ENCODE results near the gene CADM4.

Gene CADM4

DNA sequence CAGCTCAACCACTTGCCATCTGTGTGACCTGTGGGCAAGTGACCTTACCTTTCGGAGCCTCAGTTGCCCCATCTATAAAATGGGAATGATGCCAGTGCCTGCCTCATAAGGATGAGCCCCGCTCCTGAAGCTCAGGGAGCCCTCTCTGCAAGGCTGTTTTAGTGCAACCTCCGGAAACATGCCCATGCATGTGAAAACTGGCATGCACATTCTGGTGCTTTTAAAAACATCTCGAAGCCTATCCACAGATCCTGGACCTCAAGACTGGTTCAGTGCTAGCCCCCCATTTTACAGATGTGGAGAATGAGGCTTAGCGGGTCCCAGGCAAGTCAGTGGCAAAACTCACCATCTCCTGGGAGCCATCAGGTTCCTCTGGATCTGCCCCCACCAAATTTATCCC lies 5.6 kb downstream of the CADM4 start:
- DNase-seq (ENCODE audit: low spot score), result no peak

DNA sequence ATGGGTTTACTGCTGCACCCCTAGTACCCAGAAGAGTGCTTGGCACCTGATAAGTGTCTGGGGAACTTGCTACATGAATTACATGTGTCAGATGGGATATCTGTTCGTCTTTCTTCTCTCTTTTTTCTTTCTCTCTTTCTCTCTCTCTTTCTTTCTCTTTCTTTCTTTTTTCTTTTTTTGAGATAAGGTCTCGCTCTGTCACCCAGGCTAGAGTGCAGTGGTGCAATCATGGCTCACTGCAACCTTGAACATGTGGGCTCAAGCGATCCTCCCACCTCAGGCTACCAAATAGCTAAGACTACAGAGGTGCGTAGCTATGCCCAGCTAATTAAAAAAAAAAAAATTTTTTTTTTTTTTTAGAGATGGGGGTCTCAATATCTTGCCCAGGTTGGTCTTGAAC lies 6.1 kb downstream of the CADM4 start:
- no peak for DNase-seq (ENCODE audit: low spot score)

DNA sequence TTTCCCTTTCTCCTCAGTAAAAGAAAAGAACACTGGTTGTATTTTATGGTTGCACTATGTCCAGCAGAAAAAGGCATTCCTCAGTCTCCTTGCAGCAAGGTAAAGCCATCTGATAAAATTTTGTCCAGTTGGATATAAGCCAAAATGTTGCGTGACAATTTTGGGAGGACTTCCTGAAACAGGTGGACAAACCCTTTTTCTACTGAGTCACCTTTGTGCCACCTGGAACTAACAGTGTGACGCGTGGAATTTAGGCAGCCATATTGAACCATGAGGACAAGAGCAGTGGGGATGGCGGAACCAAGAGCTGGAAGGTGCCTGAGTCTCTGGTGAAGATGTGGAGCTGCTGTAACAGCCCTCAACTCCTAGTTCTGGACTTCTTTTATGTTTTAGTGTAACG lies 8.2 kb downstream of the CADM4 start:
- DNase-seq (ENCODE audit: low spot score), result no peak

DNA sequence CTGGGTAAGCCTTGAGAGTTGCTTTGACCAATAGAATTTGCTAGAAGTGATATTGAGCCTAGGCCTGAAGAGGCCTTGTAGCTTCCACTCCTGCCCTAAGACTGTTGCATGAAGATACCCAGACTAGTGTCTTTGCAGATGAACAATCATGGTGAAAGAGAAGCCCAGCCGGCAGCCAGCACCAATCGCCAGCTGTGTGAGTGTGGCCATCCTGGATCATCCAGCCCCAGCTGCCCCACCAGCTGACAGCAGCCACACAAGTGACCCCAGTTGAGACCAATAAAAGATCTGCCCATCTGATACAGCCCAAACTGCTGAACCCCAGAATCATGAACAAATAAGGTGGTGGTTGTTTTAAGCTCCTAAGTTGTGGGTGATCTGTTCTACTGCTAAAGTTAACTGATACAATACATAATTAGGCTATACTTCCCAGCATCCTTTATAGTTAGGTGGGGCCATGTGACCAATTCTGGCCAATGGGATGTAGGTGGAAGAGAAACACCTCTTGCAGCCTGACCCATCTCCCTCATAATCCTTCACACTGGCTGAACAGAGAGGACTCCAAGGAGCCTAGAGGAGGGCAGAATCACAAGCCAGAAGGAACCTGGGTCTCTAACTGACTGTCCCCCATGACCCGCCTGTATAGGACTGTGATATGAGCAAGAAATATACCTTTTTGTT lies 10.9 kb downstream of the CADM4 start:
- DNase-seq (ENCODE audit: low spot score), result no peak

DNA sequence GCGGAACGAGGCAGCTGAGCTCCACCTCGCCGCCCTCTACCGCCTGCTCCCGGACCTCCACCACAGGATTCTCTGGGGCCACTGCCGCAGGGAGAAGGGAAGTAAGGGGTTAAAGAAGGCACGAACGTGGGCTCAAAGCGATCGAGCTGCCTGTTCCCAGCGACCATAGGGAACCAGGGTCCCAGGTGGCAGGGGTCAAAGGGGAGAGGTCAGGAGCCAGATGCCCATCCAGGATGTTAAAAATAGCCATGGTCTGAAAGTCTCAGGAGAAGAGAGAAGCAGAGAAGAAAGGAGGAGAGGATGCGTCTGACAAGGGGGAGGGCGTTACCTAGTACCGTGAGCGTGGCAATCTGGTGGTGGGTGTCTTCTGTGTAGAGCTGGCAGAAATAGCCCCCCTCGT lies 12.8 kb downstream of the CADM4 start:
- no peak for DNase-seq (ENCODE audit: low spot score)

DNA sequence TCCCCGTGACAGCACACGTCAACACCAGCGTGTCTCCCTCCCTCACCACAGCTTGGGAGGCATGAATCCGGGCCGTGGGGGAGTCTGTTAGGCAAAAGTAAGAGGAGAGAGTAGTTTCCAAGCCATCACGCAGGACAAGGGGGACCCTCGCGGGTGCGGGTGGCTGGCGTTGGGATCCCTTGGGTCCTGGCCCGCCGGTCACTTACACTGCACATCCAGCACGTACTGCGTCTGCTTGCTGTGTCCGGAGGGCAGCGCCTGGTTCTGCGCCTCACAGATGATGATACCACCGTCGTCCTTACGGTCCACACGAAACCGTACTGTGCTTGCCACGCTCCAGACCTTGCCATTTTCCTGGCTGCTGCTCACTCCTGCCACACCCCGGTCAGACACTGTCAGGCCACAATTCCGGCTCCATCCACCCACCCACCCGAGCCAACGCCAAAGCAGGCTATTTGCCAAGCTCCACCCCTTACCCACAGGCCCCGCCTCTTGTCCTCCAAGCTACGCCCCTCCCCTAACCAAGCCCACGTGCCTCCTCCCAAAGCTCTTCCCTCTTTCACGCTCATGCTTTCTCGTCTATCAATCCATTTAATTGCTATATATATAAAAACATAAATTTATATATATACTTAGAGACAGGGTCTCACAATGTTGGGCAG lies 13.6 kb downstream of the CADM4 start:
- DNase-seq (ENCODE audit: low spot score), result no peak

DNA sequence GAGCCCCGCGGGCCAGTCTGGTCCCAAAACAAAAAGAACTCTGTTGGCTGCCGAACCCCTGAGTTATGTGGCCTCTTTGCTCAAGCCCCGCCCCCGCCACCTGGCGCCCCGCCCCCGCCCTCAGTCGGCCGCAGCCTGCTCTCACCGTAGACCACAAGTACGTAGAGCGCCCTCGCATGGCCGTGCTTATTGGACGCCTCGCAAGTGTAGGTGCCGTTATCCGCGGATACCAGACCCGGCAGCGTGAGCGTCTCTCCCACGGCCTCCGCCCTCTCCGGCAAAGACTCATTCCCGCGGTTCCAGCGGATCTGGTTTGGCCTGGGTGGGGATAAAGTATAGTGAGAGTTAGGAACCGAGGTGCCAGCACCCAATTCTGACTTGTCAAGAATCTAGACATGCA lies 14.7 kb downstream of the CADM4 start:
- no peak for DNase-seq (ENCODE audit: low spot score)

DNA sequence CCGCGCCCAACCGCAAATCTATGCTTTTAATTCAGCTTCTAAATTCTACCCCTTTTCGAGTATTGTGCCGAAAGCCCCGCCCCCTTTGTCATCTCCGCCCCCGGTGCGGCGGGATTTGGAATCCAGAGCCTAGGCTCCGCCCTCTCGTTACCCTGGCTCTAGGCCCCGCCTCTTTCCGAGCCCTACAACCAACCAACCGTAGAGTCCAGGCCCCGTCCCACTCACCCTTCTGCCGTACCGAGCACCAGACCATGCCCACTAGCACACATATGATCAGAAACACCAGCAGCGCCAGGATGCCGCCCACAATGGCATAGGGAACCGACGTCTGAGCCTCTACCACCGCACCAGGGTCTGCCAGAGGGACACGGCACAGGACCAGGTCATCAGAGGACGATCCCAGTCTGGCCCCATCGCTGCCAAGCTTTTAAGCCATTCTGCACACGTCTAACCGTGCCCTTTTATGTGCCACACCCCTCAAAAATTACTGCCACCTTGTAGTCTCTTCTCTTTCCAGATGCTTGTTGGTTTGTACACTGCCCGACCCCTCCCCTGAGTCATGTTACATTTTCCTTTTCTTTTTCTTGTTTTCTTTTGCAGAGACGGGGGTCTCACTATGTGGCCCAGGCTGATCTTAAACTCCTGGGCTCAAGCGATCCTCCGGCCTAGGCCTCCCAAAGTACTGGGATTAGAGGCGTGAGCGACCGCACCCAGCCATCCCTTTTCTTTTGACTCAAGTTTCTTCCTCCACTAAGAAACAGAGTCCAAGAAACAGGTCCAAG lies 15.6 kb downstream of the CADM4 start:
- DNase-seq (ENCODE audit: low spot score), result no peak

DNA sequence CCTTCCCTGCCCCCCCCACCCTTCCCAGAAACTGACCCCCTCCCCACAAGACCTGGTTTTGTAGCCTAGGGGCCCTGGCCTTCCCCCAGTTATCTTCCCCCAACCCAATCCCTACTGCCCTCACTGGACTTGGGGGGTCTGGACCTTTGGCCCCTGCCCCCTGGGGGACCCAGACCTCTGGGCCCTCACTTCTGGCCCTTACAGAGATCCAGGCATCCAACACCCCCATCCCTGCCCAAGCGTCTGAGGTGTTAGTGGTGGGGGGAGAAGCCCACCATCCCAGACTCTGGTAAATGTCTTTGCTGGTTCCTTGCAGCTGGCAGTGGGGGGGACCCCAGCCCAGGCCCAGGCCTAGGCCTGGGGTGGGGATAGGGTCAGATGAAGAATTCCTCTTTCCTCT lies 16.7 kb downstream of the CADM4 start:
- DNase-seq (ENCODE audit: low spot score), result no peak

DNA sequence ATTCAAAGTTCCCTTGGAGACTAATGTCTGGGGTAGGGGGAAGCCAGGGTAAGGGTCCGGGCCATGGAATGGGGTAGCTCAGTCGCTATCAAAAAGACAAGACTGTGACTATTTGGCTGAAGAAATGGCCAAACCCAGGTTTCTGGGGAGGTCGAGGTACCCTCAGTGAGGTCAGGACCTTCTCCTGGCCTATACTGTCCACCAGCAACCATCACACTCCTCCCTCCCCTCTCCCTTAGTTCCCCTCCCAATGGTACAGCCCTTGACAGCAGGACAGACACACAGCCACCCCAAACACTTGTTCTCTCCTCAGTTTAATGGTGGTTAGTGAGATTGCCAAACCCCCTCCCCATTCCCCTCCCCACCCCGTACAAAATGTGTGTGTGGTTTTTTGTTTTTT lies 17.6 kb downstream of the CADM4 start:
- no peak for DNase-seq (ENCODE audit: low spot score)

DNA sequence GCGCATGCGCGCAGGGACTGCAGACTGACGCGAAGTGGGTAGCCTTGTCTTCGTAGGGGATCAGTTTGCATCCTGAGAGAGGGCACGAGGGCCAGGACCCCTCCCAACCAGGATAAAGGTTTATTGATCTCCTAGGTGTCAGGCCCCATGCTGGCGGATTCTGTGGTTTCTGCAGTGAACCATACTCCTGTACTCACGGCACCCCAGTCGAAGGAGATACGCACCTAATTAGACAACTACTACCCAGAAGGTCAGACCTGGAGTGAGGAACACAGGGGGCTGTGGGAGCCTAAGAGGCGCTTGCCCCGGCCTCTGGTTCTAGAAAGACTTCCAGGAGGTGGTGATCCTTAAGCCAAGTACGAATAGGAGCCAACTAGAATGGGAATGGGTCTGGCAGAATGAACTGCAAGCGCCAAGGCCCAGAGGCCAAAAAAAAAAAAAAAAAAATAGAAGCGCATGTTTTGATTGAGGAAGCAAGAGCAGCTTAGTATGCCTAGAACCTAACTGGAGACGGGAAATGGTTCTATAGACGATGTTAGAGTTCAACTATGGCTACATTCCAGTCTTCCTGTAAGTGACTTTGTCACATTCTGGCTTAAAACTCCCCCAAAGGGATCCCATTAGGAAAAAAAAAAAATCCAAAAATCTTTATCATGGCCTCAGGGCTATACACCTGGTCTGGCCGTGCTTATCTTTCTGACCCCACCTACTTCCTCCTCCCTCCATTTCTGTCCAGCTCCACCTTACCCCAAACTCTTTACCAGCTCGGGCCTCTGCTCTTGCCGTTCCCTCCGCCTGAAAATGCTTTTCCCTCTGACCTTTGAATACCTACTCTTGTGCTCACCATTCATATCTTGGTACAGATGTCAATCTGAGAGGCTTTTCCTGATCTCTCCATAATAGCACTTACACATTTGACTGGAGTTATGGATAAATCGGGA lies 19.3 kb downstream of the CADM4 start:
- no peak for DNase-seq (ENCODE audit: low spot score)

DNA sequence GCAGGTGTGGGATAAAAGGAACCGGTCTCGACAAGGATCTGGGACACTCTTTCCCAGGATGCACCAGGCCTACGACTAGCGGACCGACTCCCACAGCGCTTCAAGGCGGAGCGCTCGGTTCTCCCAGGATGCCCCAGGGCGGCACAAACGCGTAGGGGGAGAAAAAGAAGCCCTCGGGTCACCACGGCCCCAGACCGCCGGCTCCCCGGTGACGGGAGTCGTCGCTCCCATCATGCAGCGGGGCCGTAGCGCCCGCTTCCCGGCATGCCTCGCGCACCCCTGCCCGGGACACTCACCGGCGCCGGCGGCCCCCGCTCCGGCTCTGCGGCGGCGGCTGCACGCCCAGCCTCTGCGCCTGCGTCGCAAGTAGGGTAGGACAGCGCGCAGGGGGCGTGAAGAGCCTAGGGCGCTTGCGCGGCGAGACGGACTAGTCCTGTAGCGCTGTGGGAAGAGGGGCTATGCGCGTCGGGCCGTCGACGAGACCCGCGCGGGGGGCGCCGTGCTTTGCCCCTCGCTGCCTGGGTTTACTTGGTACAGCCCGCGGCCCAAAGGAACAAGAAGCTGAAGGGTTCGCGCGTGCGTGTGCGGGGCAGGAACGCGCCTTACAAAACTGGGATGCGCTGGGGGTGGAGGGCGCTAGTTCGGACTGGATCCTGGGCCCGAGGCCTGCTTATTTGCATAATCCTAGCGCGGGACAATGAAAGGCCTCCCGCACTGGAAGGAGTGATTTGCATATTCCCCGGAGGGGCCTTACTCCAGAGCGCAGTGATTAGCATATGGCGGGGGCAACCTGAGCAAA lies 20.2 kb downstream of the CADM4 start, which contains the start of gene ZNF428:
Gene ZNF428, minus strand, starts transcription at position 368 of the 799 bp plus-strand sequence. CDS start 5,325 bp downstream, outside the sequence.
- DNase-seq (ENCODE audit: low spot score), result peak; percentile 81

DNA sequence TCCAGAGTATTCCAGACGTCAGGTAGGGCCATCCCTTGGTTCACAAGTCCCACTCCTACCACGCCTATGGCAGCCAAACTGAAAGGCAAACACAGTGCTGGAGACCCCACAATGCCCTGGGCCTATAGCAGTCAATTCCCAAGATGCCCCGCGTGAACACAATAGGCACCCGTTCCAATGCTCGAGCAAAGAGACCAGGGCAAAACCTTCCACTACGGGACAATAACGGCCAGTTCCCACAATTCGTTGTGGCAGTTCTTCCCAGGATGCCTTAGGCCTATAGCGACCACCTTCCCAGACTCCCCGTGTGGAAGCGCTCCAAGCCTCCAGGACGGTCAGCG lies 20.8 kb downstream of the CADM4 start:
- no peak for DNase-seq (ENCODE audit: low spot score)

DNA sequence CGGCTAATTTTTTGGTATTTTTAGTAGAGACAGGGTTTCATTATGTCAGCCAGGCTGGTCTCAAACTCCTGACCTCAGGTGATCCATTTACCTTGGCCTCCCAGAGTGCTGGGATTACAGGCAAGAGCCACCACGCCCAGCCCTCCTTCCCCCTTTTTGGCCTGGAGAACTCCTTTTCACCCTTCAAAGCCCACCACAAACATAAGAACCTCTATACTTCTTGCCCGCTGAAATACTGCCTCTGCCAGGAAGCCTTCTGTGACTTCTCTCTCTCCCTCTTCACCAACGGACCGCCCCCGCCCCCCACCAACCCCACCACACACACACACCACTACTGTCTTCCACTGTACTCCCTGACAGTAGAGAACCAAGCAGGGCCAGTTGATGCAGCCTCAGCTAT lies 22.7 kb downstream of the CADM4 start:
- DNase-seq (ENCODE audit: low spot score), result no peak

DNA sequence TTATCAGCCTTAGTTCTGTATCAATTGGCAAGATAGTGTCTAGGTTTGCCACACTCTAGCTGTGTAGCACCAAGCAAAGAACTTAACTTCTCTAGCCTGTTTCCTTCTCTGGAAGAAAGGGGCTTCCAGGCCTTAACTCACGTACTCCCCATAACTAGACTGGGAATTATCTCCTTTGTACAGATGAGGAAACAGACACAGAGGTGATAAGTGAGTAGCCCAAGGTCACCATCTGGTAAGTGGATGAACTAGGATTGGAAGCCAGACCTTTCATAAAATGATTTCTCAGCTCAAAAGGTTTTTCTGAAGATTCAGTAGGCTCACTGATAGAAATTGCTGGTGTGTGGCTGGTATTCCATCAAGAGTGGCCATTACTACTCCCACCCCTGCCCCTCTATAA lies 23.3 kb downstream of the CADM4 start:
- no peak for DNase-seq (ENCODE audit: low spot score)

DNA sequence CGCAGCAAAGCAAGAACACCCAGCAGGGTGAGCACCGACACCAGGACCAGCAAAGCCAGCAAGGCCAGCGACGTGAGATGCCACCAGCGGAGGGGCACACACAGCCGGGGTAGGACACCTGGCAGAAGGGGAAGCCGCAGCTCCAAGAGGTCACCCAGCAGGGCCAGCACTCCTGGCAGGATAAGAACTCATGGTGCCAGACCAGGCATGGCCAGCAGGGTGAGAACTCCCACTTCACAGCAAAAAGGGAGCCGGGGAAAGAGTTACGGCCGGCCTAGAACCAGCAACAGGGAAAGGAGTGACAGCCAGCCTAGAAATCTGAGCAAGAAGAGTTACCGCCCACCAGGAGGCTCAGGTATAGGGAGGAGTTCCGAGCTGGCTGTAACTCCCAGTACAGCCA lies 27.3 kb downstream of the CADM4 start:
- no peak for DNase-seq (ENCODE audit: low spot score)

DNA sequence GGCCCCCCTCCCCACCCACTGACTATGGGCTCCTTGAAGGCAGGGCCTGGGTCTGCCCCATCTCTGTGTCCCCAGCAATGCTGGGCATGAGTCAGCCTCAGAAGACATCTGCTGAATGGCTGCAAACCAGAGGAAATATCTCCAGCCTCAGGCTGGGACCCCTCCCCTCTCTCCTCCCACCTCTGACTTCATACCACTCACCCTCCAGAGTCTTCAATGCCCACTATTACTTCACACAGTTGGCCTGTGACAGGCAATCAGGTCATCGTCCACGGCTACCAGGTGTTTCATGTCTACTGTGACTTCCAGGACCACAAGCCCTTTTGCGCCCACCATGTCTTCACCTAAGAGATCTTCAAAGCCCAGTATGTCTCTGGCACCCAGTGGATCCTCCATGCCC lies 27.9 kb downstream of the CADM4 start, which contains the start of gene SRRM5:
Gene SRRM5, plus strand, starts transcription at position 301 of the 400 bp plus-strand sequence. Its CDS starts 34 bp downstream, at position 335.
- DNase-seq (ENCODE audit: low spot score), result no peak

DNA sequence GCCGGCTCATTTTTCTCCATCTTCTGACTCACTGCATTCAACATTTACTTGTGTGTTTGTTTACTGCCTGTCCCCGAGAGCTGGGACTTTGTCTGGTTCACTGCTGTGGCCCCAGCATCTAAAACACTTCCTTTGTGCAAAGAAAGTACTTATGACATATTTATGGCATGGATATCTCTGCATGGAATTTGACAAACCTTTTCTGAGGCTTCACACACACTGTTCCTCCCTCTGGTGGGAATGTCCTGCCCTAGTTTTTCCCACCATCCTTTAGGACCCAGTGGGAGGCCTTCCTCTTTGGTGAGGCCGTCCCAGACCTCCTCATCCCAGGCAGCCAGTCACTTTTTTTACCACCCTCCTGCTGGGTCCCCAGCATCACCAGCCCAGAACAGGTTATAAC lies 29.2 kb downstream of the CADM4 start:
- no peak for DNase-seq (ENCODE audit: low spot score)

DNA sequence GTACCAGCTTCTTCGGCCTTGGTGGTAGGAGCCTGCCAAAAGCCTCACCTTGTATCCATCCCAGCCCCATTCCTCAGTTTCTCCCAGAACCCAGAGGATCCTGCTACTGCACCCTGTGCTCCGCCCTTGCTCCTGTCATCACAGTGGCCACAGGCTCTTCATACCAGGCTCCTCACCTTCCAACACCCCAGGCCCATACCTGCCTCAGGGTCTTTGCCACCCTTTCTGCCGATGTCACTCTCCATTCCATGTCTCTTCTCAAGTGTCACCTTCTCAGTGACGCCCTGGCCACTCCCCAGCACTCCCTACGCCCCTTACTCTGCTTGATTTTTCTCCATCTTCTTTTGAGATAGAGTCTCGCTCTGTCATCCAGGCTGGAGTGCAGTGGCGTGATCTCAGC lies 29.8 kb downstream of the CADM4 start:
- DNase-seq (ENCODE audit: low spot score), result no peak

DNA sequence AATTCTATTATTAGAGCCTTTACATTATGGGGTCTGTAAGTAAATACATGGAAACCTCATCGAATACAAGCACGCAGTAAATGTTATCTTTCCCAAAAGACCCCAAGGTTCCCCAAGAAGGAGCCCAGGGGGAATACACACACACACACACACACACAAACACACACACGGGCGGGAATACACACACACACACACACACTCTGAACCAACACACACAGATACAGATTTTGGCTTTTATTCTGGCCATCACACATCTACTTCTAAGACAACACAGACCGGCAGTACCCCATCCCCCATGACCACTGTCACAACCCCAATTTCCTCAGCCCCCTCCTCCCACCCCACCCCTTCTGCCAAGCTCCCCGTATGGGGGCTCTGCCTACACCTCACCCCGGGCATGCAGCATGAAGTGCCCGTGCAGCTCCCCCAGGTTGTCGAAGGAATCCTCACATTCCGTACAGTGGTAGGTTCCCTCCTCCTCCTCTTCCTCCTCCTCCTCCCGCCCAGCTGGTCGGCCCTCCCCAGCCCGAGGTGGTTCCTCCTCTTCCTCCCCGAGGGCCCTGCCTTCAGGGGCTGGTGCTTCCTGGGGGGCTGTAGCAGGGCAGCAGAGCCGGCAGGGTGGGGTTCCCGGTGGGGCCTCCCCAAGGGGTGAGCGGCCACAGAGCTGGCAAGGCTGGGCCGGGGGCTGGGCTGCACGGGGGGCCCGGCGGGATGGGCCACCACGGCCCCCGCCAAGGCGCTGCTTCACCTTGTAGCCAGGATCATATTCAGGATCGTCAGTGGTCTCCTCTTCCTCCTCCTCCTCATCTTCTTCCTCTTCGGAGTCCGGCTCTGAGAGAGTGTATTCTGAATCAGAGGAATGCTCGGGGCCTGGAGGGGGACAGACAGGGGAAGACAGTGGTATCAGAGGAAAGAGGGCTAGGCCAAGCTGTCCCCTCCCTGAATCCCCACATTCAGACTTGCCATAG lies 32.1 kb downstream of the CADM4 start:
- DNase-seq (ENCODE audit: low spot score), result no peak
